GM12875 (cell line): Measurements from ENCODE around the gene UPK1A.

ENCODE experiments used
- H3K4me3 ChIP-seq: one replicate; pipeline ENCODE4 v1.5.1; 2011; ENCODE audit warnings: low read depth, low read length, control low read depth
- CTCF ChIP-seq: IDR thresholded peaks from 2 replicates; pipeline ENCODE4 v1.5.1; 2011; ENCODE audit warnings: low read depth, mild to moderate bottlenecking, control low read depth, inconsistent platforms, low read length, moderate library complexity, borderline replicate concordance; ENCODE audit not compliant: insufficient read depth

UPK1A gene

GRCh38 chr19:35727053-35727955, 61.0 kb downstream of the UPK1A start:
- no peak for TF ChIP-seq CTCF
- H3K4me3 ChIP-seq = no peak overlapping the region
